Panc1 (cell line): ENCODE data around the gene FAM219B. TPM values are rescaled to one million over a fixed set of nuclear protein-coding genes. Genes with fewer than 3 reads are reported as not detected.
"Not testable (repeated sequence)": the region's sequence is repeated elsewhere in the genome, so short reads cannot be mapped to it uniquely, and the experiment has no call there.

Experiments used
- ATAC-seq: fragments of 200-7000 bp; cut with Tn5 transposase; 2 replicates; pipeline ENCODE4 v1.9.1; 2020; ENCODE audit warnings: mild to moderate bottlenecking, moderate library complexity
- BruUV-seq: library from RNA; stranded (reverse); fragments of 400-500 nt; replicated peaks from 2 replicates; lab custom pipeline; 2021; lab: Mats Ljungman, UMichigan
- CTCF ChIA-PET: fragments of 300-600 bp; sonication (Branson Sonifier 250); formaldehyde crosslinking; loops from one replicate; lab custom pipeline; 2022; ENCODE audit warnings: antibody characterized with exemption; lab: Charles Lee
- POLR2A ChIA-PET: fragments of 300-600 bp; sonication (Branson Sonifier 250); formaldehyde crosslinking; loops from one replicate; lab custom pipeline; 2022; ENCODE audit warnings: antibody characterized with exemption; lab: Charles Lee
- DNase-seq: peaks from one replicate; pipeline ENCODE4 v3.0.0-alpha.2; 2010; ENCODE audit warnings: low read depth, low spot score
- H3K27ac ChIP-seq: 2 replicates; pipeline ENCODE4 v1.5.1; 2011; ENCODE audit warnings: mild to moderate bottlenecking, low read length, inconsistent platforms
- H3K27me3 ChIP-seq: fragments of 200-500 bp; sonication (Bioruptor generic); 2 replicates; pipeline ENCODE4 v1.6.0; 2014; ENCODE audit warnings: low read length, inconsistent platforms; ENCODE audit not compliant: control insufficient read depth, insufficient read depth
- H3K36me3 ChIP-seq: fragments of 200-500 bp; sonication (Bioruptor generic); 2 replicates; pipeline ENCODE4 v1.5.1; 2014; ENCODE audit warnings: inconsistent platforms, mild to moderate bottlenecking, low read length, moderate library complexity; ENCODE audit not compliant: control insufficient read depth, insufficient read depth
- H3K4me1 ChIP-seq: 2 replicates; pipeline ENCODE4 v1.5.1; 2011; ENCODE audit warnings: inconsistent platforms, mild to moderate bottlenecking, low read length, moderate library complexity; ENCODE audit not compliant: control insufficient read depth, insufficient read depth
- H3K4me3 ChIP-seq, 2 experiments: 2 replicates each; pipeline ENCODE4 v1.5.1; 2011 to 2012; ENCODE audit warnings: low read depth in 2 of 2, low read length in 2 of 2, mild to moderate bottlenecking in 2 of 2, inconsistent platforms in 1 of 2, moderate library complexity in 1 of 2
- H3K9me3 ChIP-seq: fragments of 200-500 bp; sonication (Bioruptor generic); 2 replicates; pipeline ENCODE4 v1.5.1; 2014; ENCODE audit warnings: low read depth, mild to moderate bottlenecking, inconsistent platforms, low read length, moderate library complexity; ENCODE audit not compliant: control insufficient read depth, insufficient read depth
- CTCF ChIP-seq: fragments of 450-650 bp; IDR thresholded peaks from 2 replicates; pipeline ENCODE4 v1.5.1; 2017; ENCODE audit warnings: mild to moderate bottlenecking
- POLR2AphosphoS5 ChIP-seq: IDR thresholded peaks from 2 replicates; pipeline ENCODE4 v1.6.1; 2012; ENCODE audit warnings: mild to moderate bottlenecking, low read depth, low read length, moderate library complexity
- REST ChIP-seq, 2 experiments: IDR thresholded peaks; 2 replicates each; pipeline ENCODE4 v1.6.1; 2011 to 2012; ENCODE audit warnings: low read depth in 2 of 2, control low read depth in 1 of 2, low read length in 1 of 2, mild to moderate bottlenecking in 1 of 2, moderate library complexity in 1 of 2; ENCODE audit not compliant: insufficient read depth in 1 of 2
- SIN3A ChIP-seq: IDR thresholded peaks from 2 replicates; pipeline ENCODE4 v1.6.1; 2012; ENCODE audit warnings: low read depth, mild to moderate bottlenecking, low read length, moderate library complexity, borderline replicate concordance; ENCODE audit not compliant: insufficient read depth
- TCF7L2 ChIP-seq: IDR thresholded peaks from 2 replicates; pipeline ENCODE4 v1.6.1; 2011; ENCODE audit warnings: mild to moderate bottlenecking, low read depth, low read length, inconsistent platforms
- in situ Hi-C: cut with HindIII; loops from 2 replicates; pipeline ENCODE4 v1.10.0; 2016; ENCODE audit warnings: low sequenced_read_pairs, low pct_unique_long_range_greater_than_20kb
- intact Hi-C: fragments of 100-400 bp; cut with micrococcal nuclease; formaldehyde crosslinking; loops from one replicate; pipeline ENCODE4 v1.10.0; 2022; ENCODE audit not compliant: unreplicated experiment
- total RNA-seq: library from RNA; stranded (reverse); gene quantifications from one replicate; pipeline ENCODE4 v1.2.1, GENCODE V29; 2021; ENCODE audit not compliant: unreplicated experiment

Gene FAM219B
- total RNA-seq, 1 experiment from 2014 or later: 68.6 TPM

- H3K4me3 ChIP-seq: no peak overlapping the region
Measured at GRCh38 chr15:74917676-74918075, 11.0 kb upstream of the FAM219B start.

GRCh38 chr15:74913799-74914198, 7.1 kb upstream of the FAM219B start:
- CTCF ChIA-PET, ATAC-seq, H3K4me3 ChIP-seq, H3K27me3 ChIP-seq, in situ Hi-C loops, DNase-seq, POLR2A ChIA-PET, intact Hi-C loops, H3K4me1 ChIP-seq, H3K9me3 ChIP-seq, H3K27ac ChIP-seq, BruUV-seq, H3K36me3 ChIP-seq: not testable (repeated sequence)

More at GRCh38 chr15:74917676-74918075, 11.0 kb upstream of the FAM219B start:
- BruUV-seq: no TSS peak
- ATAC-seq (no peak), DNase-seq (no peak)
- intact Hi-C loops: no loop called here
- CTCF ChIA-PET: interaction anchor here (0.7 kb wide), 1 partner anchor 451 kb away, joined by 6 read pairs; the partner anchor contains the start of gene MAN2C1
- no peaks in the 10 kb centered on the region for H3K27me3 ChIP-seq
- in situ Hi-C loops: no loop called here
- no peaks in the 10 kb centered on the region for H3K4me1 ChIP-seq
- TF ChIP-seq POLR2AphosphoS5: no peak
- no peak for TF ChIP-seq CTCF
- no peak for TF ChIP-seq REST (IDR thresholded peaks at IDR 0.05; ENCODE audit: insufficient read depth in 1 of 2, low read depth in 2 of 2, low read length in 1 of 2)
- TF ChIP-seq TCF7L2: no peak
- TF ChIP-seq SIN3A: no peak
- H3K9me3 ChIP-seq: no peaks in the 10 kb centered on the region
- H3K27ac ChIP-seq: no peak overlapping the region
- POLR2A ChIA-PET: interaction anchor here (0.7 kb wide), 1 partner anchor 44 kb away, joined by 5 read pairs; the partner anchor contains the start of gene SCAMP2
- peaks cover 29% of the 10 kb centered on the region for H3K36me3 ChIP-seq

- ChIA-PET POLR2A (no interaction called here), CTCF (no interaction called here)
- H3K9me3 ChIP-seq: no peaks in the 10 kb centered on the region
- no peak for TF ChIP-seq TCF7L2
- no peak for TF ChIP-seq SIN3A
- TF ChIP-seq POLR2AphosphoS5: no peak
- TF ChIP-seq REST (IDR thresholded peaks at IDR 0.05; ENCODE audit: insufficient read depth in 1 of 2, low read depth in 2 of 2, low read length in 1 of 2): no peak
- no peak for TF ChIP-seq CTCF
- ATAC-seq (no peak), DNase-seq (no peak)
- H3K4me1 ChIP-seq: no peaks in the 10 kb centered on the region
- no TSS peak for BruUV-seq
- H3K27me3 ChIP-seq: no peaks in the 10 kb centered on the region
- H3K4me3 ChIP-seq: no peak overlapping the region
- in situ Hi-C loops: no loop called here
- no peak overlapping the region for H3K27ac ChIP-seq
- H3K36me3 ChIP-seq: 0 out of 2 replicates have a peak, but pooled peaks cover 4% of the 10 kb centered on the region
- intact Hi-C loops: no loop called here
Measured at GRCh38 chr15:74913041-74913440, 6.4 kb upstream of the FAM219B start.
